AML-193 (cell line): ENCODE data around the gene SEMA3A.
A peak's percentile ranks its signal among the peaks of the same experiment; 100 is the strongest.

Experiments
- DNase-seq, 2 experiments: peaks; one replicate each; lab custom pipeline; 2025; lab: John Stamatoyannopoulos, UW

SEMA3A gene

GRCh38 chr7:84013616-84014240, 180.9 kb downstream of the SEMA3A start:
- DNase-seq, result no peak

- no peak for DNase-seq
Observed at GRCh38 chr7:84009782-84010181, 184.8 kb downstream of the SEMA3A start.

- DNase-seq, result no peak
Observed at GRCh38 chr7:84009051-84009450, 185.5 kb downstream of the SEMA3A start.

GRCh38 chr7:84003191-84003590, 191.4 kb downstream of the SEMA3A start:
- DNase-seq, result no peak

DNA sequence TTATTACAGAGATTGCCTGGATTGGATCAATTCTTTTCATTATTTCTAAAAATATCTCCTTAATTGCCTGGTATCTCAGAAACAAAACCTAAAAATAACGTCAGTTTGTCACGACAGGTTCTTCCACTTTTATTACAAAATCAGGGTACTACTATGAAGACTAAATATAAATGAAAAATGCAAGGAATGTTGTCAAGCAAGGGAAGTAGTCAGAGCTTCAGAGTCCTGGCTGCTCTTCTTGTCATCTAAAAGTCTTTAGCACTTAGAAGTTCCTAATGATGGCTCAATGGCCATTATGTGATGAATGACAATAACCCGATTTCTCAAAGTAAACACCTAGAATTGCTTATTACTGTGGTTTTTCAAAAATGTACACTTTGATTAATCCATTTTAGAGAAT, 192.2 kb downstream of the SEMA3A start:
- no peak for DNase-seq

DNA sequence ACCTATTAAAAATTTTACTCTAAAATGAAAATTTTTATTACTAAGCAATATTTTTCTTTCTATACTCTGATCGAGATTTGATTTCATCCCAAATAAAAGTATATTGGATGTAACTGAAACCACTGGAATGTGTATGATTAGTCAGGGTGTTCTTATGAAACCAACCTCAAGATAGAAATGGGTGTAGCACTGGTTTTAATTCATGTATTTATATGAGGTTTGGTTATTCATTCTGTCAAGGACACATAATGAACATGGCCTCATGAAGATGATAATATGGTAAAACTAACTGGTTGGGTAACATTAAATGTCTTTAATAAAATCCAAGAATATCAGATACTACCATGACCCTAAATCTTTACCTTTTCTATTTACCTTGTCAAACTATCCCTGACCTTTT, 197.7 kb downstream of the SEMA3A start:
- no peak for DNase-seq

- DNase-seq, result no peak
Observed at GRCh38 chr7:83987764-83988163, 206.8 kb downstream of the SEMA3A start.

DNA sequence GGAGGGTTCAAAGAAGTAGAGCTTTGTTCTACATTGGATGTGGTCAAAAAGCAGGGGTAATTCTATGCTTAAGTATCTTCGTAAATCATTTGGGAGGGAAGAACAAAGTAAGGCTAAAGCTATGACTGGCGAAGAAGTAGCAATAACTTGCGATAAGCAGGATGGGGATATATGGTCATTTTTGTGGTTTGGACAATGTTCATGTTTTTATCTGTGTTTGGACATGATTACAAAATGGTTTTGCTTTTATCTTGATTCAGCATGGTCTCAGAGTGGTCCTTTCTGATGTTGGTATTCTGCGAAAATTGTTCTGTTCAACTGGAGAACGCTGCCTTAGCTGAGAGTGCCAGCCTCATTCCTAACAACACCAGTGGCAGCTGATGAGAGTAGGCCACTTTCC, 208.8 kb downstream of the SEMA3A start:
- no peak for DNase-seq

- no peak for DNase-seq
Observed at GRCh38 chr7:83984591-83984990, 210.0 kb downstream of the SEMA3A start.

DNA sequence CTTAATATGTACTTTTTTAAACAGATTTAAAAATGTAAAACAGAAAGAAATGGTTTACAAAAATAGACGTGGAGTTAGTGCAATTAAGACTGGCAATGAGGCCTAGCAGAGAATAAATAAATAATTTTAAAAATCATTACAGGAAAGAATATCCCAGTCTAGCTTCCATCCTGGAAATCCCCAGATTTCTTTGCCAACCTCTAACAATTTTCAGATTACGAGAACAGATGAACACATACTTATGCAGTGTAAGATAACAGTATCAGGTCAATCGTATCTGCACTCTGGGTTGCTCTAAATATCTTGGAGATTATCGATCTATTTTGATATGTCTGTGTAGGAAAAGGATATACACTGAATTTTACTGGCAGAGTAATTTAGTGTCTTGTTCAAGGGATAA, 210.5 kb downstream of the SEMA3A start:
- no peak for DNase-seq

DNA sequence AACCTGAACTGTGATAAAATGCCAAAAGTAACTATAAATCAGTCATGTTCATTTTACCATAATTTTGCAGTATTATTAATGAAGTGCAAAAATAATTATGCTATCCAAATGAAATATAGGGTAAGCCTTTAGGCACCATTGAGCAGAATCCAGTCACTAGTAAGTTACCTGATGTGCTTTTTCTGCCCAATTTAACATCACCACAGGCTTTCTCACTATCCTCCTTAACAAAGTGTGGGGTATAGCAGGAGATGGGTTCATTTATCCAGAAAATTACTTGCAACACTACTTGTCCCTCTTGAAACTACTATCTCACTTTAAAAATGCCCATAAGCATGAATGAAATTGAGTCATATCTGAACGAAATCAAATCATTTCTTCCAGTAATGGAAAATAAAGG, 211.0 kb downstream of the SEMA3A start:
- no peak for DNase-seq

DNA sequence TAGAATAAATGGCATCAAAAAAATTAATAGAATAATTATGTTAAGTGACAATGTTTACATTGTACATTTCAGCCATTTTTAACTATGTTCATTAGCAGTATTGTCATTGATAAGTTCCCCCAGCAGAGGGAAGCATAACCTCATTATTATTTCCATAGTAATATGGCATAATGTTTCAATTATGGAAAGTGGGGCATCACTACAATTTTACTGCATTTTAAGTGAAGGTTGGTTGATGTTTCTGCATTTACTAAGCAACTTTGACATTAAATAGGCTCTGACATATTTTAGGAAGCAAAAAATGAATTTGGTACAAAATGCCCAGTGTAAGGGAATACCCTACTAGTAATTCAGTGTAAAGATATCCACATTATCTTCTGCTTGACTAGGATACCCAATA, 218.3 kb downstream of the SEMA3A start:
- peak; percentile 38 to 53 for DNase-seq

- DNase-seq, result no peak
Observed at GRCh38 chr7:83970081-83970480, 224.5 kb downstream of the SEMA3A start.

DNA sequence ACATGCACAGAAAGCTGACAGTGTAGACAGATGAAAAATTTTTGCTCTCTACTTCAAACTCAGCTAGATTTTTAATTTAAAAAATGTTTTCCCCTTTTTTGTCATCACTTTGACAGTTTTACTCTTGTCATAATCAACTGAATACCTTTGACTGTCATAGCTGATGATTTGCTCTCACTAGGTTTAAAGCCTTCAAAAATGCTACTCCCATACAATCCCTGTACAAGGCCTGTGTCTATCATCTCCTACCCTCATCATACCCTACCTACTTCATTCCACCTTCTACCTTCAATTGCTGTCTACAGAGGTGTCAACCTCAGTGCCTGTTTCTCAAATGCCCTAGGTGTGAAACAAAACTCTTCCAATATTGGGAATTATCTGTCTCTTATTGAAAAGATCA, 230.3 kb downstream of the SEMA3A start:
- DNase-seq, result no peak

- peak; percentile 17 to 21 for DNase-seq
Observed at GRCh38 chr7:83957333-83957732, 237.3 kb downstream of the SEMA3A start.

DNA sequence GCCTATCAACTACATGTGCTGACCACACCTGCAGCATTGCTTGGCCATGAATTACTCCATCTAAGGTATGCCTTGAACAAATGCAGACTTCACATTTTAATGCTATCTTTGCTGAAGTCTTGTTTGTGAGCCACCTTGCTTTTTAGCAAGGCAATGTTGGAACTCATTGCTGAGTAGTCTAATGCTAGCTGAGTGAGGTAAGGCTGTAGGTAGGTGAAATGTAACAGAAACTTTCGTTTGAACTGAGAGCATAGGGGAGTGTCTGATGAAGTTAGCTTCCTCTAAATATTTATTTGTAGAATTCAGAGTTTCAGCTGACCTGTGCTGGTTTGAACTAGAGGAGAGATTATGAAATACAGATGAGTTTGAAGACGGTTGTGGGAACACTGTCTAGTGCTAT, 238.5 kb downstream of the SEMA3A start:
- no peak for DNase-seq

GRCh38 chr7:83952236-83952635, 242.4 kb downstream of the SEMA3A start:
- no peak for DNase-seq

DNA sequence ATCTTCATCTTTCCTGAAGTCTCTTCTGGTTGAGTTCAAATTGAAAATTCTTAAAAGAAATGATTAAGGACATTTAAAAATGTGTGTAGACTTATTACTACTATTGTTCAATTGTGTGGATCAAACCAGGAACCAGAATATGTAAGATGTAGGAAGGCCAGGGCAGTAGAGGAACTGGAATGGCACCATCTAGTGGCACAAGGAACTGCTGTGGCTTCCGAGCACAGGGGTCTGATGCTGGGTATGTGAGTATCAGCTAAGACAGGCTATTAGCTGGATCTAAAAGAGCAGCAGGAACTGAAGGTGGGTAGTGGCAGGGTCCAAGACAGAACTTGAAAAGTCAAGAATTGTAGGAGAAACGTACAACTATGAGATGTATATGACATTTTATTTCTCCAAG, 247.3 kb downstream of the SEMA3A start:
- peak; percentile 35 to 41 for DNase-seq

GRCh38 chr7:83946801-83947200, 247.8 kb downstream of the SEMA3A start:
- DNase-seq, result no peak

DNA sequence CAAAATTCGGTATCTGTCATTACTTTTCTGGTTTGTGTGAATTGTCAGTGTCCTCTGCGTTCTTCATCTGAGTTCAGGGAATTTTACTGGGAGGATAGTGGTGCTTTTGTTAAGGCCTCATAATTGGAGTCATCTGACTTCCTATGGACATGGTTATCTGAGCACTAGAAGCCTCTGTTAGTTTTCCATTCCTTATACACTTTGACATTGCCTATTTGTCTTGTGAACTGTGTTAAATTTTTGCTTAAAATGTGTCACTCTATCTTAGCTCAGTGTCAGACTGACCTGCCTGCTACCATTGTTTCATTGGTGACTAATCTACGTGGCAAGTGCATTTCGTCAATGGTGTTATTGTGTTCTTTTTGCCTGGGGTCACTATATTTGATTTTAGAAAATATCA, 253.3 kb downstream of the SEMA3A start:
- DNase-seq, result no peak

DNA sequence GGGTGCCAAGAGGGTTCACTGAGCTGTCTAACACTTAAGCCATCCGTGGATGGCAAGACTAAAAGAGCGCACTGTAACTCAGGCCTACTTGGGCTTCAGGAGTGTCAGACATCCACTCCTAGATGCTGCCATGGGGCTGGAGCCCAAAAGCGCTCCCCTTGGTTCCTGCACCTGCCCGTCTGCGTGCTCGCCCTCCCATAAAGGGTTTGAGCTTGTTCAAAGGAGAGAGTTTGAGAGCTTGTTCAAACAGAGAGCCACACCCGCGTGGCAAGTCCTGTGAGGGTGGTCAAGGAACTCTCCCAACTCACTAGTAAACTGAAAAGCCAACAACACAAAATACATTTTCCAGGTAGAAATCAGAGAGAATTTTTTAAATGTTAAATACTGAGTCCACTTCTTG, 256.7 kb downstream of the SEMA3A start:
- DNase-seq, result no peak

DNA sequence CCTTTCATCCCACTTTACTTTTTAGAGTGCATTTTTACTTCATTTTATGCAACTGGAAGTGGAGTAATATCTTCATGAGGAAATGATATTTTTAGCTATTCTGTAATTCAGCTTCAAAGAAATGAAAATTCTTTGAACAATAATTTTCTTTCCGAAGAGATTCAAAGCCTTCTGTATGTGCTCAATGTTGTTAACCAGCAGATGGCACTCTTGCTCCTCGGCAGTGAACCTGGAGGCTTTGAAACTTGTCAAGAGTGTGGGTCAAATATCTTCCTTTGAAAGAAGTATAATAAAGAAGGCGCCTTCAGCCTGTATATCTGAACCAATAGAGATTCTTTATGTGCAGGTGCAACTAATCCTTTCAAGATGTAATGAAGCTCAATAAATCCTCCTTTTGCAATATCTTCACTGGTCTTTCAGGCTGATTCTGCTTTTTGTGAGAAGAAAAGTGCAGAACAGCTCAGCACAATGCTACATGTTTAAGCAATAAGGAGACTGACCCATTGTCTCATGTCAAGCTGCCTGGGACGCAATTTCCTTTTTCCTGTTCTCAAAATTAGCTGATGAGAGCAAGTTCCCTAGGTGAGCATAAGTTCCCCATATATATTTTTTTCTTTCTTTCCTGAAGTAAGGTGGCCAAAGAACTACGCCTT, 258.4 kb downstream of the SEMA3A start:
- DNase-seq, result peak; percentile 72 to 77

- DNase-seq, result peak; percentile 59 to 62
Observed at GRCh38 chr7:83934118-83934734, 260.4 kb downstream of the SEMA3A start.

GRCh38 chr7:83931968-83932367, 262.6 kb downstream of the SEMA3A start:
- no peak for DNase-seq
